Adrenal gland (tissue), 5 donors: ENCODE results near the gene HPS1.

ENCODE experiments used
- POLR2A ChIP-seq, 2 donors: fragments of 450-650 bp; IDR thresholded peaks; one replicate each; pipeline ENCODE4 v1.6.1; 2017; ENCODE audit warnings: antibody characterized with exemption in 2 of 2, mild to moderate bottlenecking in 2 of 2, moderate library complexity in 1 of 2
- TF ChIP-seq, protein P1 (sequence below), 6 experiments: fragments of 450-650 bp in 4 of 6; fragments of 200-600 bp in 2 of 6; sonication (generic) in 1 of 6; IDR thresholded peaks; 1 replicate in 5 of 6; 2 replicates in 1 of 6; pipeline versions ENCODE4 v1.5.1 to v1.8.0; 2016 to 2021; ENCODE audit warnings: antibody characterized with exemption in 6 of 6, mild to moderate bottlenecking in 2 of 6, moderate library complexity in 1 of 6
- donor health status: DM: no; HTN: no; CAD: no.

DNA sequence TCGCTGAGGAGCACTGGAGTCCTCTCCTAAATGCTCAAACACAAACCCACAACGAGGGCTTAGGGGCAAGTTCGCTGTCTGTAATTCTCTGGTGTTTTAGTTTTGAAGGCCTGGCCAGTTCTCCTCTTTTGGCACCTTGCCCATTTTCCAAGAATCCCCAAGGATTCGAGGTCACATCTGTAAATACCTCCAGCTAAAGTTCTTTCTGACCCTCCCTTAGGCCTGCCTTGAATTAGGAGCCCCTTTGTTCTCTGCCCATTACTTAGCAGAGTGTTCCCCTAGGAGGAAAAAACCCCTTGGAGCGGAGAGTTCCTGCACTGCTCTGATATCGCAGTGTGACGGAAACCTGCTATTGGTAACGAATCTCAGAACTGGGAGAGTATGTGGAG lies 31.0 kb downstream of the HPS1 start:
- TF ChIP-seq, protein P1, sequence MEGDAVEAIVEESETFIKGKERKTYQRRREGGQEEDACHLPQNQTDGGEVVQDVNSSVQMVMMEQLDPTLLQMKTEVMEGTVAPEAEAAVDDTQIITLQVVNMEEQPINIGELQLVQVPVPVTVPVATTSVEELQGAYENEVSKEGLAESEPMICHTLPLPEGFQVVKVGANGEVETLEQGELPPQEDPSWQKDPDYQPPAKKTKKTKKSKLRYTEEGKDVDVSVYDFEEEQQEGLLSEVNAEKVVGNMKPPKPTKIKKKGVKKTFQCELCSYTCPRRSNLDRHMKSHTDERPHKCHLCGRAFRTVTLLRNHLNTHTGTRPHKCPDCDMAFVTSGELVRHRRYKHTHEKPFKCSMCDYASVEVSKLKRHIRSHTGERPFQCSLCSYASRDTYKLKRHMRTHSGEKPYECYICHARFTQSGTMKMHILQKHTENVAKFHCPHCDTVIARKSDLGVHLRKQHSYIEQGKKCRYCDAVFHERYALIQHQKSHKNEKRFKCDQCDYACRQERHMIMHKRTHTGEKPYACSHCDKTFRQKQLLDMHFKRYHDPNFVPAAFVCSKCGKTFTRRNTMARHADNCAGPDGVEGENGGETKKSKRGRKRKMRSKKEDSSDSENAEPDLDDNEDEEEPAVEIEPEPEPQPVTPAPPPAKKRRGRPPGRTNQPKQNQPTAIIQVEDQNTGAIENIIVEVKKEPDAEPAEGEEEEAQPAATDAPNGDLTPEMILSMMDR (IDR thresholded peaks at IDR 0.05): no peak
- no peak for TF ChIP-seq POLR2A (IDR thresholded peaks at IDR 0.05)
